NCI-H1417 (cell line): ENCODE data around the gene SCN4A.

Source experiments
- DNase-seq, 3 experiments: peaks; one replicate each; lab custom pipeline; 2025; lab: John Stamatoyannopoulos, UW

The SCN4A gene

GRCh38 chr17:63955232-63955631 lies 17.5 kb downstream of the SCN4A start:
- no peak for DNase-seq

- peak in 2 of 3 experiments; percentile 45 to 64 for DNase-seq
Measured at GRCh38 chr17:63954402-63955063, 18.2 kb downstream of the SCN4A start.

DNA sequence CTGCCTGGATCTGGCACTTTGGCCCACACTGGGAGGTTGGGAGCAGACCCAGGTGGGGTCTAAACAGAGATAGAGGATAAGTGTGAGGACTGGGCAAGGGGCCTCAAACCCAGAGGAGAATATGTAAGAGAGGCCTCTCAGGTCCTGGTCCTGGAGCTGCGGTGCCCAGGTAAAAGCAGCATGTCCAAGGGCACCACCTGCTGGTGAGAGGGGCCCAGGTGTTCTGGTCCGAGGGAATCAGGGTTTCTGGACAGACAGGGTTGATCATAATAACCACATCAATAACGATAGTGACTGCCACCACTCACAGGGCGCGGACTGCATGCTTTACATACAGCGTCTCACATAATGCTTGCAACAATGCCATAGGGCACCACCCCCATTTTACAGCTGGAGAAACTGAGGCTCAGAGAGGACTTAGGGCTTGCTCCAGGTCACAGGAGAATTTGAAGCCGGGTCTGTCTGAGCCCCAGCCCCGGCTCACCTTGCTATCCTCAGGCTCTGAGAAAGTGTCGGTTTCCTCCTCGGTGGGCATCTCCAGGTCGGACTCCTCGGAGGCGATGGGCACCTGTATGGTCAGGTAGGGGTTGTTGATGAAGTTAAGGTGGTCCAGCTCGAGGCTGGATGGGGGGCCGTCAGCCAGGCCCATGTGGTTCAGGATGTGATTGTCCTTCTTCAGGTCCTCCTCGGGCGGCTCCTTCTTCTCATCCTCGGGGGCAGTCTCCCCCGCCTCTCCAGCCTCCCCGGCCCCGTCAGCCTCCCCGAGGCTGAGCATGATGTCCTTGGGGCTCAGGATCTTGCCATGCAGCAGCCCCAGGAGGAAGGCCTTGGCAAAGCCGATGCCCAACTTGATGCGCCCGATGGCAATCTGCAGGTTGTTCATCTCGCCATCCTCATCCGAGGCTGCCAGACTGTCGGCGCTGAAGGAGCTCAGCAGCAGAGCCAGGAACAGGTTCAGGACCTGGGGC lies 21.5 kb downstream of the SCN4A start:
- DNase-seq = peak in 2 of 3 experiments; percentile 1 to 5

DNA sequence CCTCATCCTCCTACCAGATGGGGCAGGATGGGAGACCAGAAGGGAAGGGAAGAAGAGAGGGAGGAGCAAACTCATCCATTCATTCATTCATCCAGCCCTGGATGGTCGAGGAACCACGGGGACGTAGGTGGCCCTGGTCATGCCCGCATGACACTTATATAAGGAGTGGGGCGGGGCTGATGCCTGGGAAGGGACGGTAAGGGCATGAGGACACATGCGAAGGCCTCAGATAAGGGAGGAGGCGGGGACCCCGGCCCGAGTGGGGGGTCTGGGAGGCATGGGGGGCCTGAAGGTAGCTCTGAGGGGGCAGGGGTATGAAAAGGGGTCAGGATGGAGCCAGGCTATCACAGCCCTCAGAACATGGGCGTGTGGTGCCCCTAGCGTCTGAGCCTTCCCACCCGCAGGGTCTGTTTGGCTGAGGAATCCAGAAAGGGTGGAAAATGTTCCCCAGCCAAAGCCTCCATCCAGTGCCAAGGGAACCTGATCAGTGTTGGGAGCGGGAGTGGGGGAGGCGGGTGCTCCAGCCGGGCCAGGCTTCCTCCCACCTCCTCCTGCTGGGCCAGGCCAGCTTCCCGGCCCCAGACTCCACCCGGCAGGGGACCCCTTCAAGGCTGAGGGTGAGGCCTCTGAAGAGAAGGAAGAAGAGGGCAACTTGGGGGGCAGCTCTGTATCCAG lies 23.0 kb downstream of the SCN4A start:
- DNase-seq = no peak

DNA sequence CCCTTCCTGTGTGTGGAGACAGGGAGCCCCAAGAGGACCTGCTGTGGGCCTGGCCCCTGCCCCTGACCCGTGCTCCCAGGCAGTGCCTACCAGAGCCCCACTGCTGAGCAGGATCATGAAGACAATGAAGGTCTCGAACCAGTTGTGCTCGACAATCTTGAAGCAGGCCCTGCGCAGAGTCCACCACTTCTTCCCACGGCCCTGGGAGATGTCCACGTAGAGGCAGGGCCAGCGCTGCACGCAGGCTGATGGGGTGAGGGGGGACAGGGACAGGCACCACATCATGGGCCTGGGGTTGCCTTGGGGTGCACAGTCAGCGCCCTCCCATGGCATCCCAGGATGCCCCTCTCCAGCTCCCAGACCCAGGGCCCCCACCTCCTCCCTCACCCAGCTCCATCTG lies 24.2 kb downstream of the SCN4A start:
- DNase-seq = no peak

DNA sequence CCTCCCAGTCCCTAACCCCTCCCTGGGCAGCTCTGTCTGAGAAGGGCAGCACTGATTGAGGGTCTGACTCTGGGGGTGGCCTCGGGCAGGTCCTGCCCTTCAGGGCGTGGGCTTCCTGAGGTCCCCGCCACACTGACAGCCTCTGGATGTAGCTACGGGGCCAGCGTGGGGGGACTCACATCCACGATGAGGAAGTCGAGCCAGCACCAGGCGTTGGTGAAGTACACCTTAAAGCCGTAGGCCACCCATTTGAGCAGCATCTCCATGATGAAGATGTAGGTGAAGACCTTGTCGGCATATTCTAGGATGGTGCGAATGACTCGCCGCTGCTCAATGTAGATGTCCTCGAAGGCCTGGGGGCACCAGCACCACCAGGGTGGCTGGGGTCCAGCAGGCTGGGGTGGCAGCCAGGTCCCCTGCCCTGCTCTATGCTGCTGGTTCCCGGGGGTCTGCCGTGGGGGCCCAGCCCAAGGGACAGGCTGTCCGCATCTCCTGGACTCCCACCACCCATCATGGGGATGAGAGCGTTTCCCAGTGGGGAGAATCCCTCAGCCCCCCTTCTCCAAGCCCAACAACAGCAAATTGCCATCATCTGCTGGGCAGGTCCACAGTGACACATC lies 24.9 kb downstream of the SCN4A start:
- DNase-seq = no peak

GRCh38 chr17:63946440-63947363 lies 26.0 kb downstream of the SCN4A start:
- peak; percentile 9 to 37 (median 35) for DNase-seq

- DNase-seq = no peak
Measured at GRCh38 chr17:63945784-63946439, 26.8 kb downstream of the SCN4A start.

DNA sequence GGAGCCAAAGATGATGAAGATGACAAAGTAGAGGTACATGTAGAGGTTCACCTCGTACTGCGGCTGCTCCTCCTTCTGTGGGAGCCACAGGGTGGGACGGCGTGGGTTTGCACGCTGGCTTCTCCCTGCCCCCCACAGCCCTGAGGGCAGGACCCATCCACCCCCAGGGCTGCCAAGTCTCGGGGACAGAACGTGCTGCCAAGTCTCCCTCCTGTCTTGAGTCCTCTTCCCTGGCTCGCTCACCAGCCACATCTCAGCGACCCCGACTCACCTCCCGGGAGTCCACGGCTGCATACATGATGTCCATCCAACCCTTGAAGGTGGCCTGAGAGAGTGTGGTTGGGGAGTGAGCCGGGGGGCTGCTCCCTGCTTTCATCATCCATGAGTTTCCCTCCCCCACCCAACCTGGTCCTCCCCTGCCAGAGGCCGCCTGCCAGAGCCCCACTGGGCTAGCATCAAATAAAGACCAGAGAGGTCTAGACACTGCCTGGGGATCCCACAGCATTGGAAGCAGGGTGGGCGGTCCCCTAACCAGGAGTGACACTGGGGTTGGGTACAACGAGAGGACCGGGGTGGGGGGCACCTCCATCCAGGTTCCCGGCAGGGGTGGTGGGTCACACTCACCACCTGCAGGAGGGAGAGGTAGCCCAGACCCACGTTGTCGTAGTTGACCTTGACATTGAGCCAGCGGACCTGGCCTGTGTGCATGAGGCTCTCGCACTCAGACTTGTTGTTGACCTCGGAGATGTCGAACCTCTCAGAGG lies 27.8 kb downstream of the SCN4A start:
- no peak for DNase-seq

DNA sequence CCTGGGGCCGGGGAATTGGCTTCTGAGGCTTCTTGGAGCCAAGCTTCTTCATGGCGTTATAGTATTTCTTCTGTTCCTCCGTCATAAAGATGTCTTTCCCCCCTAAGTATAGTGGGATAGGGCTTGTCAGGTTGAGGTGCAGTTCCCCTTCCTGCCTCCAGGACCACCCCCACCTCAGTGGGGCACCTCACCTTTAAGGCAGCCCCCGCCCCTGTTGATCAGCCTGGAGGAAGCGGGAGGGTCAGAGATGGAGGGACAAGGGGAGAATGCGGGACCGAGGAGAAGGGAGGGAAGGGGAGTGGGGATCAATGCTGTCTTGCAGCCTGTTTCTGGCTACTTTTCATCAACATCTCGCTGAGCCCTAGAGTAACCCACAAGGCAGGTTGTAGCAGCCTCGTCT lies 29.0 kb downstream of the SCN4A start:
- DNase-seq = no peak

DNA sequence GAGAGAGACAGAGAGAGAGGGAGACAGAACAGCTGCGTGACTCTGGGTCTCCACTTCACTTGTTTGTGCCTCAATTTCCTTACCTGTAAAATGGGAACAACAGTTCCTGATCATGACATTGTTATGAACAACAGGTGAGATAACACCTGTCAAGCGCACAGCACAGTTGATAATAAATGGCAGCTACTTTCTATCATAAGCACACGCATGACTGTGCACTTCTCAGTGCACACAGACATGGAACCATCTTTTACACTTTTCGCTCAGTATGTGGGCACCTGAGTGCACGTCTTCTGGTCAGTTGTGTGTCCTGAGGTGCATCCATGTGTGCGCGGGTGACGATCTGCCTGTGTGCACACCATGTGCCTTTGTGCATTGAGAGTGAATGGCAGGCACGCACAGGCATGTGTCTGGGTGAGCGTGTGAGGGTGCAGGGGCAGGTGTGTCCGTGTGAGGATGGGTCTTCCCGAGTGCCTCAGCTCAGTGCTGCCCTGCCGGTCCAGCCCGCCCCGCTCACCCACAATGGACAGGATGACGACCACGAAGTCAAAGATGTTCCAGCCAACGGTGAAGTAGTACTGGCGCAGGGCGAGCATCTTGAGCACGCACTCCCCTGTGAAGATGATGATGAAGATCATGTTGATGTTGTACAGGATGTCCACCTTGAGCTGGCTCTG lies 30.3 kb downstream of the SCN4A start:
- DNase-seq = no peak

- DNase-seq = no peak
Measured at GRCh38 chr17:63941751-63942150, 31.0 kb downstream of the SCN4A start.

- no peak for DNase-seq
Measured at GRCh38 chr17:63941162-63941561, 31.6 kb downstream of the SCN4A start.

DNA sequence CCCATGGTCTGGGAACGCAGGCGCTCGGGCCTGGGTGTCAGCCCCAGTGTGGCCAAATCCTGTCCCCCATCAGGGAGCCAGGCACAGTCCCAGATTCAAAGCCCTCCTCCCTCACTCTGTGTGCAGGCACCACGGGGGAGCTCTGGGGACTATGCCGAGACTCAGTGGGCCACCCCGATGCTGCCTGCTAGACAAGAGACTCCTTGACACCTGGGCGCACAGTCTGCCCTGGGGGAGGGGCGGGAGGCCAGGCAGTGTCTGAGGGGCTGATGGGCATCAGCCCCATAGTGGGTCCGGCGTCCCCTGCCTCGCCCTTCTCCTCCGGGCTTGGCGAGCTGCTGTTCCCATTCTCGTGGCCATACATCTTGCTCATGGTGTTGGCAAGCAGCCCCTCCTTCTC lies 32.1 kb downstream of the SCN4A start:
- no peak for DNase-seq

DNA sequence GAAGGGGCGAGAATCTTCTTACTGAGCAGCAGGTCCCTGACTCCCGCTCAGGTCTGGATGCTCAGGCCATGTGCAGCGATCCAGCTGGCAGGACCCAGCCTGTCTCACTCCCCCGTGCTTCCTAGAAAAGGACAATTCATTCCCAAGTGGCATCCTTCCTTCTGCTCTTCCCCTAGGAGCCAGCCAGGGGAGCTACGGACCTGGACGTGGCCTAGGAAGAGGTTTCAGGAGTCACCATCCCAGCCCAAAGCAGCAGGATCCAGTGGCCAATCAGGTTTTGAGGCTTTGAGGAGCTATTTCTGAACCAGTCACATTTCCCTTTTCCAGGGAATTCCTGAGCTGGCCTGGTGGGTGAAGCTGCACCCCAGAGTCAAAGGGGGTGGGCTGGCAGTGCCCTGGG lies 32.8 kb downstream of the SCN4A start:
- no peak for DNase-seq

GRCh38 chr17:63939401-63939800 lies 33.3 kb downstream of the SCN4A start:
- no peak for DNase-seq

- no peak for DNase-seq
Measured at GRCh38 chr17:63937920-63938319, 34.8 kb downstream of the SCN4A start.

GRCh38 chr17:63937319-63937718 lies 35.4 kb downstream of the SCN4A start:
- DNase-seq = no peak
